HepG2 (cell line): ENCODE results near the gene STUB1. TPM values are rescaled to one million over a fixed set of nuclear protein-coding genes. Genes with fewer than 3 reads are reported as not detected.

Source experiments
- ARNTL ChIP-seq: sonication (generic); formaldehyde crosslinking; IDR thresholded peaks from 2 replicates; pipeline ENCODE4 v1.4.0; 2020; ENCODE audit warnings: mild to moderate bottlenecking, missing genetic modification reagents
- ATF1 ChIP-seq: IDR thresholded peaks from 2 replicates; pipeline ENCODE4 v1.6.1; 2016; ENCODE audit warnings: mild to moderate bottlenecking, control low read depth
- CEBPG ChIP-seq: IDR thresholded peaks from 2 replicates; pipeline ENCODE4 v1.6.1; 2016
- CENPX ChIP-seq: sonication (generic); formaldehyde crosslinking; IDR thresholded peaks from 2 replicates; pipeline ENCODE4 v1.9.0; 2021; ENCODE audit warnings: mild to moderate bottlenecking, missing genetic modification reagents, moderate library complexity
- CHD2 ChIP-seq: IDR thresholded peaks from 2 replicates; pipeline ENCODE4 v1.6.1; 2011; ENCODE audit warnings: low read depth, low read length, improper control_type of control experiment
- CTCF ChIP-seq: sonication (generic); formaldehyde crosslinking; IDR thresholded peaks from 2 replicates; pipeline ENCODE4 v1.5.0; 2020; ENCODE audit warnings: mild to moderate bottlenecking, missing genetic modification reagents, moderate library complexity
- ESRRA ChIP-seq: sonication (generic); formaldehyde crosslinking; IDR thresholded peaks from 2 replicates; pipeline ENCODE4 v1.5.1; 2020; ENCODE audit warnings: mild to moderate bottlenecking, low read depth, missing genetic modification reagents
- HMGXB4 ChIP-seq, 2 experiments: sonication (generic) in 1 of 2; formaldehyde crosslinking in 1 of 2; IDR thresholded peaks; 2 replicates each; pipeline versions ENCODE4 v1.4.0 to v1.6.1; 2018 to 2020; ENCODE audit warnings: missing genetic modification reagents in 2 of 2, borderline replicate concordance in 1 of 2, low read depth in 1 of 2, mild to moderate bottlenecking in 1 of 2, missing biosample characterization in 1 of 2
- HNRNPLL ChIP-seq: fragments of 200-400 bp; formaldehyde crosslinking; IDR thresholded peaks from 2 replicates; pipeline ENCODE4 v1.6.1; 2017; ENCODE audit warnings: mild to moderate bottlenecking, low read depth, low read length; ENCODE audit not compliant: poor library complexity, severe bottlenecking
- KLF13 ChIP-seq: sonication (generic); formaldehyde crosslinking; IDR thresholded peaks from 2 replicates; pipeline ENCODE4 v1.4.0; 2020; ENCODE audit warnings: mild to moderate bottlenecking, missing genetic modification reagents
- KLF16 ChIP-seq, 2 experiments: sonication (generic) in 1 of 2; formaldehyde crosslinking in 1 of 2; IDR thresholded peaks; 2 replicates each; pipeline versions ENCODE4 v1.6.1 to v1.8.0; 2016 to 2023; ENCODE audit warnings: missing genetic modification reagents in 2 of 2, missing compliant biosample characterization in 1 of 2
- MAF1 ChIP-seq: sonication (generic); formaldehyde crosslinking; IDR thresholded peaks from 2 replicates; pipeline ENCODE4 v1.5.0; 2020; ENCODE audit warnings: missing genetic modification reagents, borderline replicate concordance
- NR0B2 ChIP-seq: sonication (generic); formaldehyde crosslinking; IDR thresholded peaks from 2 replicates; pipeline ENCODE4 v1.4.0; 2020; ENCODE audit warnings: mild to moderate bottlenecking, missing genetic modification reagents
- PHF5A ChIP-seq: IDR thresholded peaks from one replicate; pipeline ENCODE4 v1.6.1; 2018; ENCODE audit warnings: low read depth, missing genetic modification reagents; ENCODE audit not compliant: unreplicated experiment
- POGZ ChIP-seq: sonication (generic); formaldehyde crosslinking; IDR thresholded peaks from 2 replicates; pipeline ENCODE4 v1.4.0; 2020; ENCODE audit warnings: mild to moderate bottlenecking, missing genetic modification reagents
- RBAK ChIP-seq: sonication (generic); formaldehyde crosslinking; IDR thresholded peaks from 2 replicates; pipeline ENCODE4 v1.5.1; 2020; ENCODE audit warnings: mild to moderate bottlenecking, missing genetic modification reagents
- SRSF9 ChIP-seq: fragments of 200-400 bp; formaldehyde crosslinking; IDR thresholded peaks from 2 replicates; pipeline ENCODE4 v1.6.1; 2018; ENCODE audit warnings: borderline replicate concordance, mild to moderate bottlenecking, low read depth, low read length; ENCODE audit not compliant: insufficient read depth, poor library complexity, severe bottlenecking
- TFE3 ChIP-seq: IDR thresholded peaks from 2 replicates; pipeline ENCODE4 v1.6.1; 2016
- THAP8 ChIP-seq: sonication (generic); formaldehyde crosslinking; IDR thresholded peaks from 2 replicates; pipeline ENCODE4 v1.5.1; 2020; ENCODE audit warnings: missing genetic modification reagents, mild to moderate bottlenecking, borderline replicate concordance
- ZNF746 ChIP-seq: sonication (generic); formaldehyde crosslinking; IDR thresholded peaks from 2 replicates; pipeline ENCODE4 v1.8.0; 2022; ENCODE audit warnings: mild to moderate bottlenecking, missing genetic modification reagents
- ZNF839 ChIP-seq: sonication (generic); formaldehyde crosslinking; IDR thresholded peaks from 2 replicates; pipeline ENCODE4 v1.4.0; 2020; ENCODE audit warnings: missing genetic modification reagents, mild to moderate bottlenecking, borderline replicate concordance
- polyA plus RNA-seq, 8 experiments: library from polyadenylated mRNA; depleted of rRNA in 3 of 8; stranded (reverse) in 7 of 8; unstranded in 1 of 8; fragments of >200 nt; fragmentation: Illumina TruSeq in 4 of 8; extraction: Trizol in 4 of 8; gene quantifications; 2 replicates each; pipeline versions ENCODE4 v1.2.1 to v1.2.3, GENCODE V29; 2011 to 2016; ENCODE audit warnings: low read depth in 4 of 8, missing spikeins in 1 of 8, mixed read lengths in 1 of 8; ENCODE audit not compliant: insufficient read depth in 1 of 8
- total RNA-seq, 5 experiments: library from RNA; depleted of rRNA; stranded (reverse); fragments of >200 nt; fragmentation: Illumina TruSeq; extraction: Trizol; gene quantifications; 2 replicates each; pipeline ENCODE4 v1.2.3, GENCODE V29; 2016; ENCODE audit warnings: low read depth in 1 of 5

The STUB1 gene
- total and polyA plus RNA-seq, 2 of the 13 experiments (the other 11 are each of a cell fraction or from before 2014, with no cell fraction given): 52.9 to 78.2 TPM

GRCh38 chr16:645852-646678, 34.1 kb upstream of the STUB1 start (continued):
- TF ChIP-seq ZNF839 (CRISPR knock-in tag) (no peak), HNRNPLL (peak; percentile 52), MAF1 (no peak), CENPX (CRISPR knock-in tag) (no peak), CEBPG (peak; percentile 82), PHF5A (CRISPR knock-in tag) (no peak), CHD2 (no peak), ESRRA (CRISPR knock-in tag) (no peak), HMGXB4 (CRISPR knock-in tag; IDR thresholded peaks at IDR 0.05; ENCODE audit: borderline replicate concordance in 1 of 2, low read depth in 1 of 2) (0 out of 4 replicates have a peak, but pooled peaks of 1 of the 2 experiments have one; percentile 4), KLF16 (CRISPR knock-in tag; IDR thresholded peaks at IDR 0.05) (peak in 1 of 2 experiments; percentile 47; a peak in 1 of 4 replicates), SRSF9 (no peak), RBAK (CRISPR knock-in tag) (no peak), ARNTL (CRISPR knock-in tag) (peak; percentile 57; the same call in 1 of the 2 replicates), POGZ (CRISPR knock-in tag) (no peak), NR0B2 (CRISPR knock-in tag) (no peak), KLF13 (CRISPR knock-in tag) (no peak), TFE3 (CRISPR knock-in tag) (peak; percentile 45; the same call in 1 of the 2 replicates), ZNF746 (no peak), CTCF (CRISPR knock-in tag) (no peak; the same call in 1 of the 2 replicates), THAP8 (CRISPR knock-in tag) (no peak), ATF1 (no peak)
